ENCODE data around the gene GGCT. TPM values are rescaled to one million over a fixed set of nuclear protein-coding genes. Genes with fewer than 3 reads are reported as not detected.
"Not testable (repeated sequence)": the region's sequence is repeated elsewhere in the genome, so short reads cannot be mapped to it uniquely, and the experiment has no call there.

Gene GGCT
- total RNA-seq = 15.5 TPM

DNA sequence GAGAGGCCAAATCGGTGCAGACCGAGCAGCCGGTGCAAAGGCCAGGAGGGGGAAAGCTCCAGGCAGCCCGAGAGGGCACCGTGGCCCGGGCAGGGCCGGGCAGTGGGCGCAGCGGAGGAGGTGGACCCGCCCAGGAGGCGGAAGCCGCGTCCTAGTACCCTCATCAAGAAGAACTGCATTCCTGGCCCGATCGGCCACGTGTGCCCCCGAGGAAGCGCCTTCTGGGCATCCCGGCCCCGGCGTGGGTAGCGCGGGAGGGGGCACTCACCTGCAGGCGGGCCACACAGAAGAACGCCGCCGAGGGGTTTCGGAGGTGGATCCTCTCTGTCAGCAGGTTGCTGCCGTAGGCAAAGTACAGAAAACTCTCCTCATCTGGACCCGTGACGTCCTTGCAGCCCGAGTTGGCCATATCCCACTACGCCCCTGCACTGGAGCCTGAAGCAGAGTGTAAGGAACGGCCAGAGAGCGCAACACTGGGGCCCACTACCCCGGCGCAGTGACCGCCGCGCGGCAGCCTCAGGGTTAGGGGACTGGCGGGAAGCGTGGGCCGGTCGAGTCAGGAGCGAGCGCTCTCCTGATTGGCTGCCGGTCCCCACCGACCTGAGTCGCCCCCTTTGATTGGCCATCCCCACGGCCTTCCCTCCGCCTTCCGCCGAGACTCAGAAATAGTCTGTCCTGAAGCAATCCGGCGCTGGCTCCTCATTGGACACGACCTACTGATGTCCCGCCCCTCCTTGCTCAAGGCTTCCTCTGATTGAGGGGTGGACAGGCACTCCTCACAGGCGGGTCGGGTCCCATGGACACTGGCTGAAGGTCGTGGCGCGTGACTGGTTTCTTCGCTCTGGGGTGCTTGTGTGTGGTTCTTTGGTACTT is at the start of gene GGCT:
Gene GGCT (minus strand): TSS at position 529 of the 873 bp plus-strand sequence. CDS start 120 bp downstream, at position 409.
- DNase-seq (ENCODE audit: low spot score) (peak; percentile 99), ATAC-seq (peak; percentile 95)

- DNase-seq (ENCODE audit: low spot score) = no peak
- no peak for ATAC-seq
Observed at GRCh38 chr7:30553546-30553945, 48.9 kb upstream of the GGCT start.

GRCh38 chr7:30553141-30553540 is 48.5 kb upstream of the GGCT start:
- DNase-seq (ENCODE audit: low spot score) = no peak
- ATAC-seq = no peak

- DNase-seq (ENCODE audit: low spot score) (no peak), ATAC-seq (peak; percentile 8)
Observed at GRCh38 chr7:30552330-30552729, 47.7 kb upstream of the GGCT start.

- ATAC-seq = no peak
- DNase-seq (ENCODE audit: low spot score) = no peak
Observed at GRCh38 chr7:30549931-30550493, 45.4 kb upstream of the GGCT start.

- DNase-seq (ENCODE audit: low spot score) = peak; percentile 62
- ATAC-seq = peak; percentile 91
Observed at GRCh38 chr7:30548845-30549244, 44.2 kb upstream of the GGCT start.

- DNase-seq (ENCODE audit: low spot score) = no peak
- no peak for ATAC-seq
Observed at GRCh38 chr7:30546596-30546995, 42.0 kb upstream of the GGCT start.

DNA sequence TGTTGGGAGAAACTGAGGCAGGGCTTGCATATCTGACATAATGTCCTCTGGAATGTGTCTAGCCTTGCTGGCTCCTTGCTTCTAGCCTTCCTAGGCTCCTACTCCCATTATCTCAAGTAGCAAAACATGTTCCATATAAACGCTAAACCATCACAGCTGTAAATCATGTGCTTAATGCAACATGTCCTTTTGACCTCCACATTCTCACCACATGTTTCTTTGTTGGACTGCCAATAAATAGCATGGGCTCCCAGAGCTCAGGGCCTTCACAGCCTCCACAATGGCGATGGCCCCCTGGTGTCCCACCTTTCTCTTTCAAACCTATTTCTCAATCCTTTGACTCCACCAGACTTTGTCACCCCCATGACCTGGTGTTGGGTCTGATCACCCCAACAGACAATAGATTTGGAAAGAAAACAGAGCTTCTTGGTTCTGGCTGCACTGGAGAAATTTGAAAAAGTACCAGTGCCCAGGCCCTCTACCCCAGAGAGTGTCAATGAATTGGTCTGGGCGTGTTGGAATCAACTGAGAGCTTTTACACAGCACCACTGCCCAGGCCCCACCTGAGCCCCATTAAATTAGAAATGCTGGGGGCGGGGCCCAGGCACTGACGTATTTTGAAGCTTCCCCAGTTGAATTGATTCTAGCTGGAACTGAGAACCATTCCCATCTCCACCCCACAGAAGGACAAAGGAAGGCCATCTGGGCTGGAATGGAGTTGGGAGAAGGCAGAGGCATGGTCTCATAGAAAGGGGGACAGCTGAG is 41.3 kb upstream of the GGCT start:
- ATAC-seq = no peak
- no peak for DNase-seq (ENCODE audit: low spot score)

DNA sequence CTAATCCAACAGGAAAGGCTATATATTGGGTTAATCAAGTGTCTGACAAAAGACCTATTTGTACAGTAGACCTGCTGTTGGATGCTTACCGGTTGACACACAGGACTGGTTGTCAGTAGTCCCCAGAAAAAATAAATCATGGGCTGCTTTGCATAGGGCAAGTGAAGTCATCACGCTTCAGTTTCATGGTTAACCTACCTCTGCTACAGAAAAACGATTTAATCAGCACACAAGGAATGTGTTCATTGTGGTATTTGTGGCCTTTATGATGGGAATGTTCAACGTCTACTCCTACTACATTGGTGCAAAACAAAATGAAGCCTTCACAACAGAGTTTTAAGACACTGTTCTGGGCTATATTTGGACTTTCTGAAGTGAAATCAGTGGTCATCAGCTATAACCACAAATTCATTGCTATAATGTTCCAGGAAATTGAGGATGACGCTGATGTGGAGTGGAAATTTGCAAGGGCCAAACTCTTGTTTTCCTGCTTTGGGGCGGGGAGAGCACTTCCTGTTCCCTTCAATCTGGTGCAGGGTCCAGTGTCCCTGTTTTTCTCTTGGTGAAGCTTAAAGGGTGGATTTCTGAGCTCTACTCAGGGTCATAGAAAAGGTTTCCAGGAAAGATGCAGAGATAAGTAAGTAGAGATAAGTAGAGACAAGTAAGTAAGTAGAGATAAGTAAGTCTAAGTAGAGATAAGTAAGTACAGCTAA is 39.3 kb upstream of the GGCT start:
- DNase-seq (ENCODE audit: low spot score) (no peak), ATAC-seq (no peak)

DNA sequence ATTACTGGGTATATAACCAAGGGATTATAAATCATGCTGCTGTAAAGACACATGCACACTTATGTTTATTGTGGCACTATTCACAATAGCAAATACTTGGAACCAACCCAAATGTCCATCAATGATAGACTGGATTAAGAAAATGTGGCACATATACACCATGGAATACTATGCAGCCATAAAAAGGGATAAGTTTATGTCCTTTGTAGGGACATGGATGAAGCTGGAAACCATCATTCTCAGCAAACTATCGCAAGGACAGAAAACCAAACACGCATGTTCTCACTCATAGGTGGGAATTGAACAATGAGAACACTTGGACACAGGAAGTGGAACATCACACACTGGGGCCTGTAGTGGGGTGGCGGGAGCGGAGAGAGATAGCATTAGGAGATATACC is 38.5 kb upstream of the GGCT start:
- not testable (repeated sequence) for ATAC-seq; DNase-seq (ENCODE audit: low spot score)

- DNase-seq (ENCODE audit: low spot score) (no peak), ATAC-seq (no peak)
Observed at GRCh38 chr7:30533886-30534285, 29.3 kb upstream of the GGCT start.

- ATAC-seq (no peak), DNase-seq (ENCODE audit: low spot score) (no peak)
Observed at GRCh38 chr7:30531286-30531685, 26.7 kb upstream of the GGCT start.

GRCh38 chr7:30530373-30530772 is 25.7 kb upstream of the GGCT start:
- ATAC-seq = no peak
- DNase-seq (ENCODE audit: low spot score) = no peak

DNA sequence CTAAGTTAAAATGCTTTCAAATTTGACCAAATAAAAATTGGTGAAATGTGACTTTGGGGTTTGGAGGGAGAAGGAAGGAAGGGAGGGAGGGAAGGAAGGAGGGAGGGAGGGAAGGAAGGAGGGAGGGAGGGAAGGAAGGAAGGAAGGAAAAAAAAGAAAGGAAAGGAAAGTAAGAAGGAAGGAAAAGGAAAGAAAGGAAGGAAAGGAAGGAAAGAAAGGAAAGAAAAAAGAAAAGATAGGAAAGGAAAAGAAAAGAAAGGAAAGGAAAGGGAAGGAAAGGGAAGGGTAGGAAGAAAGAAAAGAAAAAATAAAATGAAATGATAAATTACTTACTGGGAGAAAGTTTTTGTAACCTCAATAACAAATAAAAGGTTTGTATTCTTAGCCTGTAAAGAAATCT is 24.1 kb upstream of the GGCT start:
- no peak for ATAC-seq

DNA sequence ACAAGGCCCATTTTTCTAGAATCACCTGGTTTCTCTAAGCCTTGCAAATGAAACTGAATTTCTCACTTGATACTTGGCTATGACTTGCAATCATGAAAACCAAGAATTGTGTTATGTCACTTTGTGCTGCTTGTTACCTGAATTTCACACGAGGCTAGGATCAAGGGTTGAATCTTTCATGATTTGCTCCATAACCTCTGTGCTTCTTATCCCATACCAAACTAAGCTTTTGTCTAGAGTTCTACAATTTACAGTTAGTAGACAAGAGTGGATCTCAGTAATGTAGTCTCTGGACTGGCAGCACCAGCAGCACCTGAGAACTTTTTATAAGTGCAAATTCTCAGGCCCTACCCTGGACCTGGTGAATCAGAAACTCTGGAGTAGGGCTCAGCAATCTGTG is 22.7 kb upstream of the GGCT start:
- ATAC-seq = not testable (repeated sequence)

More for the DNA sequence above, 24.1 kb upstream of the GGCT start:
- no peak for DNase-seq (ENCODE audit: low spot score)

DNA sequence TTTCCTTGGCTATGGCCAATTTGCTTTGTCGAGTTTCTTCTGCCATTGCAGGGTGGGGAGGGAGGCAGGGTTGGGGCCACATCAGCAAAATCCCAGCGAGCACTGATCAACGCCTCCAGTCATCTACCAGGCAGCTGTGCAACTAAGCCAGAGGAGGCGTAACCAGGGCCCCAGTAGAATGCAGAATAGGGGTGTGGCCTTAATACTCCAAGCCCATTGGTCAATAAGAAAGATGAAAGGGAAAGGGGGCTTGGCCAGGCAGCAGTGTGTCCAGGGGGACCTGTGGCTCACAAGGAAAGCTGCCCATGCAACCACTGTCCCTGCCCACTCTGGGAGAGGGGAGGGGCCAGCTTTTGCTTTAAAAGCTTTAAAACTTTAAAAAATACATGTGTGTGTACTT is 21.5 kb upstream of the GGCT start:
- no peak for ATAC-seq
- DNase-seq (ENCODE audit: low spot score) = no peak

More for the DNA sequence above, 22.7 kb upstream of the GGCT start:
- DNase-seq (ENCODE audit: low spot score) = not testable (repeated sequence)

DNA sequence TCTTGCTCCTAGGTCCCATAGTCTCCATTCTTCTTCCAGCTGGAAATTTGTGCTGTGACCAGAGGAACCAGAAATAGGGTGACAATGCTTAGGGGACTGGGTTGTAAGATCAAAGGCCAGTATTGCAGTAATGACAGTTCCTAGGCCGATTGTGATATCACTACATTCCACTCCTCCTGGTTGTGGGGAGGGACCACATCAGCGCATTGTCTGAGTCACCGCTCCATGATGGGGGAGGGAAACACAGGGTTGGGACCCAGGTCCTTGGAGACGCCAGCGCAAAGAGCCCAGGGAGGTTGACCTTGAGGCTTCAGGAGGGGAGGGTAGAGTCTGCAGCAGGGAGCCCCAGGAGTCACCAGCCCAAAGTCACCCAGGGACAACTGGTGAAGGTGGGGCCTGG is 20.8 kb upstream of the GGCT start:
- no peak for ATAC-seq
- no peak for DNase-seq (ENCODE audit: low spot score)

DNA sequence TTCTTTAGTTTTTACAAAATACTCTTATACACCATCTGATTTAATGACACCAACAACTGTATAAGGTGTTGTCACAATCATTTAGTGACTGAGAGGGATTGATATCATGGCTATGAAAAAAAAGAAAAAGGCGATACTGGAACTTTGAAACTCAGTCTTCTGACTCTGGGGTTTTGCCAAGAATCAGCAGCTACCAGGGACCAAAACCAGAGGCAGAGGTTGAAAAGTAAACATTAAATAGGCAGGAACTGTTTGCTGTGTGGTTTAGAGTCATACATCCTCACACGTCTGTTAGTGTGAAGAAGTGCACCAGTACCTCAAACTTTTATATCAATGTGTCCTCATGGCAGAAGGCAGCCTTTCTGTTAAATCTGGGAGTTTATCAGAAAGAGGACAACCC is 19.9 kb upstream of the GGCT start:
- DNase-seq (ENCODE audit: low spot score) = no peak
- peak; percentile 60 for ATAC-seq

DNA sequence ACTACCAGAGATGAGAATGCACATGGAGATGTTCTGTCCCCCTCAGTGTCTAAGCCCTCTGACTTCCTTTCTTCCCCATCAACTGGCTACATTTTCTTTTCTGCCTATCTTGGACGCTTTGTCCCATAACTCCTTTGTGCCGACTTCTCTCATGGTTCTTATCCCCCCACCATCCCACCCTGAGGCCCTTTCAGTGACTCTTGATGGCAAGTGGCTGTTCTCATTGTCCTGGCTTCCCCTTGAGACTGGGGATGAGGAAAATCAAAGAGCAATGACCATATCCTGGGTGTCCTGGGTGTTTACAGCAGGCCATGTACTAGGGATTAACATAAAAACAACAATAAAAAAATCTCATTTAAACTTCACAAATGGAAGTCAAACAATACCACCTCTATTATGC is 18.8 kb upstream of the GGCT start:
- DNase-seq (ENCODE audit: low spot score) (no peak), ATAC-seq (no peak)

GRCh38 chr7:30522159-30522558 is 17.5 kb upstream of the GGCT start:
- DNase-seq (ENCODE audit: low spot score) (no peak), ATAC-seq (no peak)

DNA sequence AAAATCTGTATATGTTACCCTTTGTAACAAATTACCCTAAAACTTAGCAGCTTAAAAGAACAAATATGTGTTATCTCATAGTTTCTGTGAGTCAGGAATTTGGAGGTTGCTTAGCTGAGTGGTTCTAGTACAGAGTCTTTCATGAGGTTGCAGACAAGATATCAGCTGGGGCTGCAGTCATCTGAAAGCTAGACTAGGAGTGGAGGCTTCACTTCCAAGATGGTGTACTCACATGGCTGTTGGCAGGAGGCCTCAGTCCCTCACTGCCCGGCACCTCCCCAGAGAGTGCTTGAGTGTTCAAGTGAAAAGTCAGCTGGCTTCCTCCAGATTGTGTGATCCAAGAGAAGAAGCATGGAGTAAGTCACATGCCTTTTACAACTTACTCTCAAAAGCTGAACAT is 16.9 kb upstream of the GGCT start:
- DNase-seq (ENCODE audit: low spot score) (no peak), ATAC-seq (no peak)
